ENCODE measurements around the gene GANC. TPM values are rescaled to one million over a fixed set of nuclear protein-coding genes. Genes with fewer than 3 reads are reported as not detected.

GANC gene
- polyA plus RNA-seq, 3 donors = 14.5 to 24.4 (median 21.1) TPM

DNA sequence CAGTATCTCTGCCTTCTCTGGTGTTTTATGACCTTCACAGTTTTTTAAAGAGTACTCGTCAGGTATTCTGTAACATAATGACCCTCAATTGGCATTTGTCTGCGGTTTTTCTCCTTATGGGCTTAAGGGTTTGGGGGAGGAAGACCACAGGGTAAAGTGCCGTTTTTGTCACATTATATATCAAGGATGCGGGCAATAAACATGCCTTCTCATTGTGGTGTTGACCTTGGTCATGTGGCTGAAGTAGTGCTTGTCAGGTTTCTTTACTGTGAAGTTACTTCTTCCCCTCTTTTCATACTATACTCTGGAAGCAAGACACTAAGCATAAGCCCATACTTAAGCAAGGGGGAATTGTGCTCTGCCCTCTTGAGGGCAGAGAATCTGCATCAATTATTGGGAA lies 102.9 kb downstream of the GANC start:
- Histone ChIP-seq H3K4me2 (replicated peaks; ENCODE audit: extremely low read depth, low read length, poor library complexity, severe bottlenecking) (no peak overlapping the region), H3K27ac (ENCODE audit: low read depth in 1 of 2, low read length in 2 of 2) (no peak overlapping the region), H3K9ac (ENCODE audit: insufficient read depth, low read length, poor library complexity, severe bottlenecking) (no peak overlapping the region), H3K79me2 (ENCODE audit: insufficient read depth, low read length) (no peaks in the 10 kb centered on the region), H3K4me1 (ENCODE audit: control insufficient read depth in 1 of 2, insufficient read depth in 2 of 2, low read length in 2 of 2) (peaks cover under 1 to 3% of the 10 kb centered on the region in 2 donors), H3K4me3 (replicated peaks in 1 of 3; ENCODE audit: low read depth in 2 of 3, low read length in 3 of 3) (no peak overlapping the region), H3K27me3 (ENCODE audit: control insufficient read depth in 2 of 2, insufficient read depth in 2 of 2, low read length in 2 of 2) (no peaks in the 10 kb centered on the region), H3K36me3 (replicated peaks in 1 of 2; ENCODE audit: control insufficient read depth in 1 of 2, insufficient read depth in 2 of 2, low read length in 2 of 2) (peaks cover 0 to 7% of the 10 kb centered on the region in 2 donors), H4K20me1 (ENCODE audit: insufficient read depth, low read length) (no peaks in the 10 kb centered on the region), H2AFZ (ENCODE audit: insufficient read depth, low read depth, low read length, poor library complexity, severe bottlenecking) (no peak overlapping the region), H3K9me3 (replicated peaks in 1 of 2; ENCODE audit: control insufficient read depth in 1 of 2, insufficient read depth in 1 of 2, low read length in 2 of 2) (peaks cover 0 to 5% of the 10 kb centered on the region in 2 donors)
- Mint-ChIP-seq H3K27ac (no peak overlapping the region), H3K36me3 (peaks cover 7 to 13% of the 10 kb centered on the region in 2 donors), H3K4me3 (no peak overlapping the region), H3K4me1 (peaks cover 4% of the 10 kb centered on the region), H3K27me3 (ENCODE audit: low read depth in 3 of 3) (no peaks in the 10 kb centered on the region), H3K9me3 (peaks cover 3 to 8% (median 7%) of the 10 kb centered on the region in 7 donors)
- no peak for DNase-seq
- WGBS (ENCODE audit: insufficient coverage) = no CpG with 5 or more reads among the region's 4 CpGs
- TF ChIP-seq, protein P1, sequence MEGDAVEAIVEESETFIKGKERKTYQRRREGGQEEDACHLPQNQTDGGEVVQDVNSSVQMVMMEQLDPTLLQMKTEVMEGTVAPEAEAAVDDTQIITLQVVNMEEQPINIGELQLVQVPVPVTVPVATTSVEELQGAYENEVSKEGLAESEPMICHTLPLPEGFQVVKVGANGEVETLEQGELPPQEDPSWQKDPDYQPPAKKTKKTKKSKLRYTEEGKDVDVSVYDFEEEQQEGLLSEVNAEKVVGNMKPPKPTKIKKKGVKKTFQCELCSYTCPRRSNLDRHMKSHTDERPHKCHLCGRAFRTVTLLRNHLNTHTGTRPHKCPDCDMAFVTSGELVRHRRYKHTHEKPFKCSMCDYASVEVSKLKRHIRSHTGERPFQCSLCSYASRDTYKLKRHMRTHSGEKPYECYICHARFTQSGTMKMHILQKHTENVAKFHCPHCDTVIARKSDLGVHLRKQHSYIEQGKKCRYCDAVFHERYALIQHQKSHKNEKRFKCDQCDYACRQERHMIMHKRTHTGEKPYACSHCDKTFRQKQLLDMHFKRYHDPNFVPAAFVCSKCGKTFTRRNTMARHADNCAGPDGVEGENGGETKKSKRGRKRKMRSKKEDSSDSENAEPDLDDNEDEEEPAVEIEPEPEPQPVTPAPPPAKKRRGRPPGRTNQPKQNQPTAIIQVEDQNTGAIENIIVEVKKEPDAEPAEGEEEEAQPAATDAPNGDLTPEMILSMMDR (IDR thresholded peaks at IDR 0.05) = no peak
- intact Hi-C loops (cut with micrococcal nuclease) = no loop called here

DNA sequence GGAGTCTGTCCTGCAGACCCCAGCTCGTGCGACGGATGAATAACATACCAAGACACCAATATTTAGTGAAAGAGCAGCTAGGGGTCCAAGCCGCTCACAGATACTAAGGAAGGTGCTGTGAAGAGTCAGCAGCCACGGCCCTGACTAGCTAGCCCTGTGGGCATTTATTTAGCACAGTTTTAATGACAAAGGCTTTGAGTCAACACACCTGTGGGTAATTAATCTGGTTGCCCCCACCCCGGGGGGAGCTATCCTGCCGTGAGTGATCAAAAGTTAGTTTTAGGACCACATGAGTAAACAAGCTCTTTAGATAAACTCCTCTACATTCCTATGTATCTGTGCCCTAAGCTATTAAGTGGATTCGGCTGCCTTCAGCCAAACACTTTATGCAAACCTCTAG lies 105.0 kb downstream of the GANC start:
- H3K27ac ChIP-seq (ENCODE audit: low read depth in 1 of 2, low read length in 2 of 2) = no peak overlapping the region
- no peaks in the 10 kb centered on the region for H3K4me1 ChIP-seq (ENCODE audit: control insufficient read depth in 1 of 2, insufficient read depth in 2 of 2, low read length in 2 of 2)
- TF ChIP-seq, protein P1 (IDR thresholded peaks at IDR 0.05) = no peak
- no peak overlapping the region for H3K4me2 ChIP-seq (replicated peaks; ENCODE audit: extremely low read depth, low read length, poor library complexity, severe bottlenecking)
- WGBS (ENCODE audit: insufficient coverage) = 92% methylated on average over 4 of the region's 8 CpGs
- peaks cover 3 to 8% (median 7%) of the 10 kb centered on the region in 7 donors for H3K9me3 Mint-ChIP-seq
- peaks cover 0 to 5% of the 10 kb centered on the region in 2 donors for H3K9me3 ChIP-seq (replicated peaks in 1 of 2; ENCODE audit: control insufficient read depth in 1 of 2, insufficient read depth in 1 of 2, low read length in 2 of 2)
- peaks cover 0 to 10% of the 10 kb centered on the region in 2 donors for H3K36me3 ChIP-seq (replicated peaks in 1 of 2; ENCODE audit: control insufficient read depth in 1 of 2, insufficient read depth in 2 of 2, low read length in 2 of 2)
- H3K36me3 Mint-ChIP-seq = peaks cover 15 to 19% of the 10 kb centered on the region in 2 donors
- peaks cover 1% of the 10 kb centered on the region for H3K4me1 Mint-ChIP-seq
- no peak overlapping the region for H3K4me3 Mint-ChIP-seq
- no peaks in the 10 kb centered on the region for H3K27me3 ChIP-seq (ENCODE audit: control insufficient read depth in 2 of 2, insufficient read depth in 2 of 2, low read length in 2 of 2)
- no peak overlapping the region for H3K27ac Mint-ChIP-seq
- H3K79me2 ChIP-seq (ENCODE audit: insufficient read depth, low read length) = no peaks in the 10 kb centered on the region
- intact Hi-C loops (cut with micrococcal nuclease) = no loop called here
- no peak overlapping the region for H2AFZ ChIP-seq (ENCODE audit: insufficient read depth, low read depth, low read length, poor library complexity, severe bottlenecking)
- H3K4me3 ChIP-seq (replicated peaks in 1 of 3; ENCODE audit: low read depth in 2 of 3, low read length in 3 of 3) = no peak overlapping the region
- no peak for DNase-seq
- no peak overlapping the region for H3K9ac ChIP-seq (ENCODE audit: insufficient read depth, low read length, poor library complexity, severe bottlenecking)
- no peaks in the 10 kb centered on the region for H3K27me3 Mint-ChIP-seq (ENCODE audit: low read depth in 3 of 3)
- no peaks in the 10 kb centered on the region for H4K20me1 ChIP-seq (ENCODE audit: insufficient read depth, low read length)

Data from CD14-positive monocyte (primary cell).